Osteocyte (in vitro differentiated cells): ENCODE results near the gene ODF4. TPM values are rescaled to one million over a fixed set of nuclear protein-coding genes. Genes with fewer than 3 reads are reported as not detected.

Source experiments
- DNase-seq: peaks from one replicate; pipeline ENCODE4 v3.0.0; 2021; ENCODE audit warnings: mixed read lengths; ENCODE audit not compliant: unreplicated experiment; ENCODE audit errors: extremely low spot score
- H3K27ac Mint-ChIP-seq: one replicate; pipeline ENCODE4 v1.8.0; 2021; ENCODE audit warnings: mild to moderate bottlenecking, mixed read lengths; ENCODE audit not compliant: unreplicated experiment
- H3K27me3 Mint-ChIP-seq: one replicate; pipeline ENCODE4 v1.8.0; 2021; ENCODE audit warnings: mixed read lengths; ENCODE audit not compliant: unreplicated experiment
- H3K36me3 Mint-ChIP-seq: one replicate; pipeline ENCODE4 v1.8.0; 2021; ENCODE audit warnings: mixed read lengths; ENCODE audit not compliant: unreplicated experiment
- H3K4me1 Mint-ChIP-seq: one replicate; pipeline ENCODE4 v1.8.0; 2021; ENCODE audit warnings: mixed read lengths; ENCODE audit not compliant: unreplicated experiment
- H3K4me3 Mint-ChIP-seq: one replicate; pipeline ENCODE4 v1.8.0; 2021; ENCODE audit warnings: mild to moderate bottlenecking, moderate library complexity, mixed read lengths; ENCODE audit not compliant: unreplicated experiment
- H3K9me3 Mint-ChIP-seq: one replicate; pipeline ENCODE4 v1.8.0; 2021; ENCODE audit warnings: mixed read lengths; ENCODE audit not compliant: unreplicated experiment
- CTCF ChIP-seq: fragments of 200-600 bp; sonication (generic); IDR thresholded peaks from 2 replicates; pipeline ENCODE4 v1.5.0; 2021; ENCODE audit warnings: antibody characterized with exemption, mild to moderate bottlenecking, moderate library complexity
- total RNA-seq: library from RNA; stranded (reverse); gene quantifications from 2 replicates; pipeline ENCODE4 v1.2.1, GENCODE V29; 2021

Gene ODF4
- total RNA-seq, 1 donor from 2014 or later: not detected

- TF ChIP-seq CTCF: no peak
- peaks cover 17% of the 10 kb centered on the region for H3K27me3 Mint-ChIP-seq
- H3K4me1 Mint-ChIP-seq: peaks cover 6% of the 10 kb centered on the region
- DNase-seq: no peak
- H3K4me3 Mint-ChIP-seq: no peak overlapping the region
- H3K36me3 Mint-ChIP-seq: no peaks in the 10 kb centered on the region
- no peaks in the 10 kb centered on the region for H3K9me3 Mint-ChIP-seq
- no peak overlapping the region for H3K27ac Mint-ChIP-seq
Observed at GRCh38 chr17:8320262-8320661, 19.4 kb upstream of the ODF4 start.

GRCh38 chr17:8320990-8321389 lies 18.6 kb upstream of the ODF4 start:
- TF ChIP-seq CTCF: no peak
- H3K9me3 Mint-ChIP-seq: no peaks in the 10 kb centered on the region
- peaks cover 10% of the 10 kb centered on the region for H3K27me3 Mint-ChIP-seq
- no peaks in the 10 kb centered on the region for H3K36me3 Mint-ChIP-seq
- no peak overlapping the region for H3K4me3 Mint-ChIP-seq
- DNase-seq: no peak
- H3K27ac Mint-ChIP-seq: no peak overlapping the region
- H3K4me1 Mint-ChIP-seq: peaks cover under 1% of the 10 kb centered on the region

GRCh38 chr17:8322061-8322460 lies 17.6 kb upstream of the ODF4 start:
- Mint-ChIP-seq H3K27me3 (no peaks in the 10 kb centered on the region), H3K36me3 (no peaks in the 10 kb centered on the region), H3K4me3 (no peak overlapping the region), H3K9me3 (no peaks in the 10 kb centered on the region), H3K27ac (no peak overlapping the region), H3K4me1 (peaks cover 6% of the 10 kb centered on the region)
- no peak for TF ChIP-seq CTCF
- DNase-seq: no peak

GRCh38 chr17:8324132-8324531 lies 15.5 kb upstream of the ODF4 start:
- DNase-seq: no peak
- no peak for TF ChIP-seq CTCF
- no peaks in the 10 kb centered on the region for H3K36me3 Mint-ChIP-seq
- no peak overlapping the region for H3K4me3 Mint-ChIP-seq
- no peaks in the 10 kb centered on the region for H3K9me3 Mint-ChIP-seq
- H3K27ac Mint-ChIP-seq: no peak overlapping the region
- peaks cover 6% of the 10 kb centered on the region for H3K4me1 Mint-ChIP-seq
- no peaks in the 10 kb centered on the region for H3K27me3 Mint-ChIP-seq

GRCh38 chr17:8324923-8325322 lies 14.7 kb upstream of the ODF4 start:
- H3K4me3 Mint-ChIP-seq: no peak overlapping the region
- no peak for DNase-seq
- no peaks in the 10 kb centered on the region for H3K9me3 Mint-ChIP-seq
- H3K27me3 Mint-ChIP-seq: no peaks in the 10 kb centered on the region
- H3K4me1 Mint-ChIP-seq: peaks cover 6% of the 10 kb centered on the region
- H3K27ac Mint-ChIP-seq: no peak overlapping the region
- H3K36me3 Mint-ChIP-seq: no peaks in the 10 kb centered on the region
- TF ChIP-seq CTCF: no peak
